DMS 273 (cell line): ENCODE data around the gene PCDHA13.
"Not testable (repeated sequence)": the region's sequence is repeated elsewhere in the genome, so short reads cannot be mapped to it uniquely, and the experiment has no call there.

Source experiments
- DNase-seq: peaks from one replicate; lab custom pipeline; 2025; ENCODE audit not compliant: unreplicated experiment; lab: John Stamatoyannopoulos, UW

PCDHA13 gene

GRCh38 chr5:140870221-140871201 is 11.4 kb upstream of the PCDHA13 start:
- no peak for DNase-seq

GRCh38 chr5:140875085-140876065 is 6.5 kb upstream of the PCDHA13 start, which contains the start of gene PCDHA12:
Gene PCDHA12 (plus strand): TSS chr5:140875308. CDS start chr5:140875473, 165 bp downstream.
- no peak for DNase-seq

- not testable (repeated sequence) for DNase-seq
Observed at GRCh38 chr5:140876541-140877261, 5.2 kb upstream of the PCDHA13 start.

GRCh38 chr5:140877262-140877581 is 4.7 kb upstream of the PCDHA13 start:
- no peak for DNase-seq

- peak; percentile 69 for DNase-seq
Observed at GRCh38 chr5:140882591-140882899, 621 bp downstream of the PCDHA13 start.

GRCh38 chr5:140883373-140883772 is 1.4 kb downstream of the PCDHA13 start:
- no peak for DNase-seq

GRCh38 chr5:140883927-140884697 is 2.2 kb downstream of the PCDHA13 start:
- DNase-seq, result no peak

GRCh38 chr5:140916325-140916724 is 34.4 kb downstream of the PCDHA13 start:
- DNase-seq, result no peak

- no peak for DNase-seq
Observed at GRCh38 chr5:140923601-140924000, 41.7 kb downstream of the PCDHA13 start.

- DNase-seq, result peak; percentile 89
Observed at GRCh38 chr5:140925806-140926442, 44.0 kb downstream of the PCDHA13 start, which contains the start of gene PCDHAC1. Gene PCDHAC1 (plus strand): TSS chr5:140926299. CDS start chr5:140926893, 594 bp downstream.

- peak; percentile 97 for DNase-seq
Observed at GRCh38 chr5:140926443-140927227, 44.7 kb downstream of the PCDHA13 start.

- peak; percentile 54 for DNase-seq
Observed at GRCh38 chr5:140927228-140927573, 45.3 kb downstream of the PCDHA13 start.
